ENCODE data around the gene EML6. TPM values are rescaled to one million over a fixed set of nuclear protein-coding genes. Genes with fewer than 3 reads are reported as not detected.

Gene EML6
- total and polyA plus RNA-seq, 5 donors from 2014 or later, result 0.06 to 0.59 (median 0.33) TPM; not detected in 1

DNA sequence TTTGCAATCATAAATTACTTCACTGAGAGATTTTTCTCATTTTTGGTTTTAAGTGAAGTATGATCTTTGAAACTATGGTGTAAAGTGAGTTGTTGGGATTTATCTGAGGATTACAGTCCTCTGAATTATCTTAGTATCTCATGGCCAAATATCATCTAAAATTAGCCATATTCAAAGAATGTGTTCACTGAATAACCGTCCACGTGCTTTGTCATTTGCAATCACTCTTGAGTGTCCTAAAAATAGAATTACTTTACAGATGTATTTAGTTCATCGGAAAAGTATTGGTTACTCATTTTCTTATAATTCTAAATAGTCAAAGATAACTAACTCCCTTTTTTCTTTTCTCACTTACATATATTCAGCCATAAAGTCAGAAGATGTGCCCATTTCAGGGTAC is 185.5 kb downstream of the EML6 start:
- ATAC-seq (ENCODE audit: low read depth in 2 of 2) (no peak), DNase-seq (no peak)
- no peak overlapping the region for H3K27ac Mint-ChIP-seq
- H3K27me3 Mint-ChIP-seq, result peaks cover 7% of the 10 kb centered on the region
- H3K36me3 ChIP-seq (ENCODE audit: control insufficient read depth, insufficient read depth, low read length), result no peaks in the 10 kb centered on the region
- H3K9me3 ChIP-seq (ENCODE audit: control insufficient read depth in 2 of 2, low read length in 2 of 2), result no peaks in the 10 kb centered on the region
- no peak overlapping the region for H3K27ac ChIP-seq (ENCODE audit: insufficient read depth, low read length, poor library complexity, severe bottlenecking)
- peaks cover 3 to 6% (median 5%) of the 10 kb centered on the region in 4 donors for H3K4me1 Mint-ChIP-seq
- H3K9me3 Mint-ChIP-seq, result peaks cover 0 to 4% (median 0%) of the 10 kb centered on the region in 7 donors
- H3K4me1 ChIP-seq (ENCODE audit: control insufficient read depth, insufficient read depth, low read length, poor library complexity, severe bottlenecking), result no peaks in the 10 kb centered on the region
- no peaks in the 10 kb centered on the region for H3K27me3 ChIP-seq (ENCODE audit: control insufficient read depth, insufficient read depth, low read length)
- H3K4me3 ChIP-seq (ENCODE audit: low read depth, low read length), result no peak overlapping the region
- peaks cover 5% of the 10 kb centered on the region for H3K36me3 Mint-ChIP-seq
- H3K4me3 Mint-ChIP-seq, result no peak overlapping the region

DNA sequence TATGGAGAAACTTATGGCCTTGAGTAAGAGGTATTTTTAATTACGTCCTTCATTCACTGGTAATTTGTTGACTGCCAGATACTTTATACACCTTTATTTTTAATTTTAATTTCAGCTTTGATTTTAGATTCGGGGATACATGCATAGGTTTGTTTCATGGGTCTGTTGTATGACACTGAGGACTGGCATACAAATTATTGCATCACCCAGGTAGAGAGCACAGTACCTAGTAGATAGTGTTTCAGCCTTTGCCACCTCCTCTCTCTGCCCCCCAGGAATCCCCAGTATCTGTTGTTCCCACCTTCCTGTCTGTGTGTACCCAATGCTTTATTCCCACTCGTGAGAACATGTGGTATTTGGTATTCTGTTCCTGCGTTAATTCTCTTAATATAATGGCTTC is 188.8 kb downstream of the EML6 start:
- H3K27me3 ChIP-seq (ENCODE audit: control insufficient read depth, insufficient read depth, low read length), result peaks cover 2% of the 10 kb centered on the region
- DNase-seq (no peak), ATAC-seq (ENCODE audit: low read depth in 2 of 2) (no peak)
- no peaks in the 10 kb centered on the region for H3K4me1 Mint-ChIP-seq
- H3K36me3 ChIP-seq (ENCODE audit: control insufficient read depth, insufficient read depth, low read length), result no peaks in the 10 kb centered on the region
- peaks cover 0 to 4% (median 0%) of the 10 kb centered on the region in 7 donors for H3K9me3 Mint-ChIP-seq
- H3K27ac ChIP-seq (ENCODE audit: insufficient read depth, low read length, poor library complexity, severe bottlenecking), result no peak overlapping the region
- peaks cover 12% of the 10 kb centered on the region for H3K27me3 Mint-ChIP-seq
- no peak overlapping the region for H3K4me3 ChIP-seq (ENCODE audit: low read depth, low read length)
- no peaks in the 10 kb centered on the region for H3K4me1 ChIP-seq (ENCODE audit: control insufficient read depth, insufficient read depth, low read length, poor library complexity, severe bottlenecking)
- H3K4me3 Mint-ChIP-seq, result no peak overlapping the region
- H3K36me3 Mint-ChIP-seq, result no peaks in the 10 kb centered on the region
- H3K27ac Mint-ChIP-seq, result no peak overlapping the region
- no peaks in the 10 kb centered on the region for H3K9me3 ChIP-seq (ENCODE audit: control insufficient read depth in 2 of 2, low read length in 2 of 2)

DNA sequence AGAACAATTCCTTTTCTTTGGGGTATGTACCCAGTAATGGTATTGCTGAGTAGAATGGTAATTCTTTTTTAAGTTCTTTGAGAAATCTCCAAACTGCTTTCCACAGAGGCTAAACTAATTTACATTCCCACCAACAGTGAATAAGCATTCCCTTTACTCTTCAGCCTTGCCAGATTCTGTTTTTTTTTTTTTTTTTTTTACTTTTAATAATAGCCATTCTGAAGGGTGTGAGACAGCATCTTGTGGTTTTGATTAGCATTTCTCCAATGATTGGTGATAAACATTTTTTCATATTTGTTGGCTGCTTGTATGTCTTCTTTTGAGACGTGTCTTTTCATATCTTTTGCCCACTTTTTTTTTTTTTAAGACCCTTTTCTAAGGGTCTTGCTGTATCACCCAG is 189.4 kb downstream of the EML6 start:
- Histone ChIP-seq H3K4me3 (ENCODE audit: low read depth, low read length) (no peak overlapping the region), H3K4me1 (ENCODE audit: control insufficient read depth, insufficient read depth, low read length, poor library complexity, severe bottlenecking) (no peaks in the 10 kb centered on the region), H3K9me3 (ENCODE audit: control insufficient read depth in 2 of 2, low read length in 2 of 2) (no peaks in the 10 kb centered on the region), H3K36me3 (ENCODE audit: control insufficient read depth, insufficient read depth, low read length) (no peaks in the 10 kb centered on the region), H3K27me3 (ENCODE audit: control insufficient read depth, insufficient read depth, low read length) (peaks cover 2% of the 10 kb centered on the region), H3K27ac (ENCODE audit: insufficient read depth, low read length, poor library complexity, severe bottlenecking) (no peak overlapping the region)
- DNase-seq, result no peak
- peaks cover 12% of the 10 kb centered on the region for H3K27me3 Mint-ChIP-seq
- no peak overlapping the region for H3K4me3 Mint-ChIP-seq
- H3K36me3 Mint-ChIP-seq, result no peaks in the 10 kb centered on the region
- no peaks in the 10 kb centered on the region for H3K4me1 Mint-ChIP-seq
- H3K27ac Mint-ChIP-seq, result no peak overlapping the region
- peaks cover 0 to 4% (median 0%) of the 10 kb centered on the region in 7 donors for H3K9me3 Mint-ChIP-seq
- no peak for ATAC-seq (ENCODE audit: low read depth in 2 of 2)

DNA sequence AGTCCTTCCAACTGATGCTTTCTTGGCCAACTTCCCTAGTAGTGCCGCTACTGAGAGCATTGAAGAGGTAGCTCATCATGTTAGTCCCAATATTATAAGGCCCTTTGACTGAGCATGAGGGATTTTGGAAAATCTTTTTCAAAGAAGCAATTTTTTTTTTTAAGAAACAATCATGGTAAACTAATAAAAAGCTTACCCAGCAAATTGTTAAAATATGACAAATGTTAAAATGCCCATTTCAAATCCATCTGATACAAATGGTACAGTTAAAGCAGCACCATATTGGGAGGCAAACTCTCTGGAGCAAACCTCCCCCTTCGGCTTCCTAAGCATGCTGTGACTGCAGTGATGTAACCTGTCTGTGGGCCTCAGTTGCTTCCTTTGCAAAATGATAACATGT is 191.2 kb downstream of the EML6 start:
- H3K9me3 Mint-ChIP-seq, result peaks cover 0 to 4% (median 0%) of the 10 kb centered on the region in 7 donors
- ATAC-seq (ENCODE audit: low read depth in 2 of 2) (no peak), DNase-seq (no peak)
- Histone ChIP-seq H3K4me1 (ENCODE audit: control insufficient read depth, insufficient read depth, low read length, poor library complexity, severe bottlenecking) (no peaks in the 10 kb centered on the region), H3K27me3 (ENCODE audit: control insufficient read depth, insufficient read depth, low read length) (peaks cover 4% of the 10 kb centered on the region), H3K4me3 (ENCODE audit: low read depth, low read length) (no peak overlapping the region), H3K9me3 (ENCODE audit: control insufficient read depth in 2 of 2, low read length in 2 of 2) (no peaks in the 10 kb centered on the region), H3K36me3 (ENCODE audit: control insufficient read depth, insufficient read depth, low read length) (no peaks in the 10 kb centered on the region), H3K27ac (ENCODE audit: insufficient read depth, low read length, poor library complexity, severe bottlenecking) (no peak overlapping the region)
- no peak overlapping the region for H3K27ac Mint-ChIP-seq
- H3K27me3 Mint-ChIP-seq, result peaks cover 12% of the 10 kb centered on the region
- no peaks in the 10 kb centered on the region for H3K36me3 Mint-ChIP-seq
- no peak overlapping the region for H3K4me3 Mint-ChIP-seq
- peaks cover 0 to 9% (median 2%) of the 10 kb centered on the region in 4 donors for H3K4me1 Mint-ChIP-seq

DNA sequence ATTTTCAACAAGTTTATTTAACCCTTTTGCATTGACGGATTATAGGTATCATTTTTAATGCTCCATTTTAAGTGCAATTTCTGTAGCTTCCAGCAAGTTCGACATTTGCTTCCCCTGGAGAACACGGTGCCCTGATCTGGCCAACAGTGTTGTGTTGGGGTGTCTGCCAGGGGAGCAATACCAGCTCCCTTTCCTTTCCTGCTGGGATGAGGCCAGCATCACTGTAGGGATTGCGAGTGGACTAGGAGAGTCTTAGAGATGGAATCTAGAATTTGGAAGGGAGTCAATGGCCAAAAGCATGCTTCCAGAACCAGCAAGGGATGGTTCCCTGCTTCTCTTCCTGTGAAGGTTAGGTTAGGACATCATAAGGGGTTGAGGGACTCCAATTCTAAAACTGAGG is 191.6 kb downstream of the EML6 start:
- no peaks in the 10 kb centered on the region for H3K4me1 ChIP-seq (ENCODE audit: control insufficient read depth, insufficient read depth, low read length, poor library complexity, severe bottlenecking)
- Mint-ChIP-seq H3K36me3 (no peaks in the 10 kb centered on the region), H3K9me3 (peaks cover 0 to 4% (median 0%) of the 10 kb centered on the region in 7 donors), H3K4me1 (peaks cover 0 to 10% (median 2%) of the 10 kb centered on the region in 4 donors), H3K4me3 (no peak overlapping the region), H3K27me3 (peaks cover 12% of the 10 kb centered on the region), H3K27ac (no peak overlapping the region)
- H3K27ac ChIP-seq (ENCODE audit: insufficient read depth, low read length, poor library complexity, severe bottlenecking), result no peak overlapping the region
- peaks cover 4% of the 10 kb centered on the region for H3K27me3 ChIP-seq (ENCODE audit: control insufficient read depth, insufficient read depth, low read length)
- H3K9me3 ChIP-seq (ENCODE audit: control insufficient read depth in 2 of 2, low read length in 2 of 2), result no peaks in the 10 kb centered on the region
- DNase-seq, result no peak
- H3K4me3 ChIP-seq (ENCODE audit: low read depth, low read length), result no peak overlapping the region
- no peaks in the 10 kb centered on the region for H3K36me3 ChIP-seq (ENCODE audit: control insufficient read depth, insufficient read depth, low read length)
- no peak for ATAC-seq (ENCODE audit: low read depth in 2 of 2)

DNA sequence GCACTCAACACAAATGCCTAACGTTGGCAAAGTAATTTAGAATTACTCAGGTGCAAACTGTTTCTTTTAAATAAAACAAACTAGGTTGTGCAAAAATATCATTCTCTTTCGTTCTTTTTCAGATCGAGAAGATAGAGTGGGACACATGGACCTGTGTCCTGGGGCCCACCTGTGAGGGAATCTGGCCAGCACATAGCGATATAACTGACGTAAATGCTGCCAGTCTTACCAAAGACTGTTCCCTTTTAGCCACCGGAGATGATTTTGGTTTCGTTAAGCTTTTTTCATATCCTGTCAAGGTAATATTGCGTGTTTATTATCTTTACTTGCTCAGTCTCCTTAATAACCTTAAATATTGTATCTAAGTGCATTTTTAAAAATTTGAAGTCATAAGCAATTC is 193.2 kb downstream of the EML6 start:
- H3K27me3 Mint-ChIP-seq, result peaks cover 18% of the 10 kb centered on the region
- H3K27me3 ChIP-seq (ENCODE audit: control insufficient read depth, insufficient read depth, low read length), result peaks cover 4% of the 10 kb centered on the region
- H3K4me3 ChIP-seq (ENCODE audit: low read depth, low read length), result no peak overlapping the region
- no peak overlapping the region for H3K27ac ChIP-seq (ENCODE audit: insufficient read depth, low read length, poor library complexity, severe bottlenecking)
- H3K4me1 Mint-ChIP-seq, result peaks cover 0 to 10% (median 2%) of the 10 kb centered on the region in 4 donors
- DNase-seq (no peak), ATAC-seq (ENCODE audit: low read depth in 2 of 2) (no peak)
- no peaks in the 10 kb centered on the region for H3K36me3 Mint-ChIP-seq
- H3K4me3 Mint-ChIP-seq, result no peak overlapping the region
- H3K9me3 ChIP-seq (ENCODE audit: control insufficient read depth in 2 of 2, low read length in 2 of 2), result peaks cover 0 to 4% of the 10 kb centered on the region in 2 experiments
- no peaks in the 10 kb centered on the region for H3K36me3 ChIP-seq (ENCODE audit: control insufficient read depth, insufficient read depth, low read length)
- H3K9me3 Mint-ChIP-seq, result peaks cover 0 to 5% (median 2%) of the 10 kb centered on the region in 7 donors
- no peak overlapping the region for H3K27ac Mint-ChIP-seq
- no peaks in the 10 kb centered on the region for H3K4me1 ChIP-seq (ENCODE audit: control insufficient read depth, insufficient read depth, low read length, poor library complexity, severe bottlenecking)

DNA sequence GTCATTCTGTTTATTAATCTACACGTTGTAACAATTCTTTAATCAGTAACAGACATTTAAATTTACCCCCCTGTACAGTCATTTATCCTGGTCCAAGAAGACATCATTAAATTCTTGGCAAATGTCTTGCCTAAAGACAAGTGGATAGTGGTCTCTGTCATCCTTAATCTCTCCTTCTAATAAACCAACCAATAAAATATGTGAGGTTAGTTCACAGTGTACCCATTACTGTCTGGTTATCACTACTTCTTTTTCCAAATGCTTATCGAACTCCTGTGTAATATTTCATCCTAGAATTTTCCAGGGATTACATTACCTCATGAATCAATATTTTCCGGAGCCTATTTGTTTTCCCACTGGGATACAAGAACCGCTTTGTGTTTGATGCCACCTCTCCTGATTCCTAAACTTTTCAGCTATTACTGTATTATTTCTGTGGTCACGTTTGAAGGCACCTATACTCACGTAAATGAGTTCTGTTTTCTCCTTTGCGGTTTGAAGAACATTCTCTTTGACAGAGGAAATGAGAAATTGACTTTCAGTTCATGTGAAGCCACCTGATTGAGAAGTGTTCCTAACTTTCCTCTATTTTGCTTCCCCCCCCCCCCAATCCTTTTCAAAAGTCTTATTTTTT is 195.3 kb downstream of the EML6 start:
- Histone ChIP-seq H3K27me3 (ENCODE audit: control insufficient read depth, insufficient read depth, low read length) (peaks cover 4% of the 10 kb centered on the region), H3K9me3 (ENCODE audit: control insufficient read depth in 2 of 2, low read length in 2 of 2) (peaks cover 0 to 4% of the 10 kb centered on the region in 2 experiments), H3K27ac (ENCODE audit: insufficient read depth, low read length, poor library complexity, severe bottlenecking) (no peak overlapping the region), H3K4me1 (ENCODE audit: control insufficient read depth, insufficient read depth, low read length, poor library complexity, severe bottlenecking) (no peaks in the 10 kb centered on the region), H3K4me3 (ENCODE audit: low read depth, low read length) (no peak overlapping the region), H3K36me3 (ENCODE audit: control insufficient read depth, insufficient read depth, low read length) (no peaks in the 10 kb centered on the region)
- peaks cover 0 to 10% (median 2%) of the 10 kb centered on the region in 4 donors for H3K4me1 Mint-ChIP-seq
- H3K27ac Mint-ChIP-seq, result peak overlapping the region in 2 of 3 donors; percentile 33 to 51
- no peak for DNase-seq
- H3K9me3 Mint-ChIP-seq, result peaks cover 0 to 5% (median 0%) of the 10 kb centered on the region in 7 donors
- H3K36me3 Mint-ChIP-seq, result no peaks in the 10 kb centered on the region
- no peak for ATAC-seq (ENCODE audit: low read depth in 2 of 2)
- H3K27me3 Mint-ChIP-seq, result peaks cover 24% of the 10 kb centered on the region
- H3K4me3 Mint-ChIP-seq, result no peak overlapping the region

DNA sequence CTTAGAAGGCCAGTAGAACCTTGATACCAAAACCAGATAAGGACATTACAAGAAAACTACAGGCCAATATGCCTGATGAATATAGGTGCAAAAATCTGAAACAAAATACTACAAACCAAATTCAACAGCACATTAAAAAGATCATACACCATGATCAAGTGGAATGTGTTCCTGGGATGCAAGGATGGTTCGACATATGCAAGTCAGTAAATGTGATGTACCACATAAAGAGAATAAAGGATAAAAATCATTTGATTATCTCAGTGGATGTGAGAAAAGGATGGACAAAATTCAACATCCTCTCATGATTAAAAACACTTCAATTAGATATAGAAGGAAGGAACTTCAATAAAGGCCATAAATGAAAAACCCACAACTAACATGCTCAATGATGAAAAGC is 197.2 kb downstream of the EML6 start:
- no peak for DNase-seq
- no peaks in the 10 kb centered on the region for H3K4me1 ChIP-seq (ENCODE audit: control insufficient read depth, insufficient read depth, low read length, poor library complexity, severe bottlenecking)
- peaks cover 0 to 4% of the 10 kb centered on the region in 2 experiments for H3K9me3 ChIP-seq (ENCODE audit: control insufficient read depth in 2 of 2, low read length in 2 of 2)
- ATAC-seq (ENCODE audit: low read depth in 2 of 2), result no peak
- peaks cover 24% of the 10 kb centered on the region for H3K27me3 Mint-ChIP-seq
- peaks cover 1% of the 10 kb centered on the region for H3K27me3 ChIP-seq (ENCODE audit: control insufficient read depth, insufficient read depth, low read length)
- peaks cover 0 to 5% (median 0%) of the 10 kb centered on the region in 7 donors for H3K9me3 Mint-ChIP-seq
- H3K4me1 Mint-ChIP-seq, result peaks cover 0 to 10% (median 2%) of the 10 kb centered on the region in 4 donors
- no peaks in the 10 kb centered on the region for H3K36me3 ChIP-seq (ENCODE audit: control insufficient read depth, insufficient read depth, low read length)
- H3K27ac Mint-ChIP-seq, result no peak overlapping the region
- no peak overlapping the region for H3K4me3 Mint-ChIP-seq
- no peak overlapping the region for H3K4me3 ChIP-seq (ENCODE audit: low read depth, low read length)
- no peaks in the 10 kb centered on the region for H3K36me3 Mint-ChIP-seq
- no peak overlapping the region for H3K27ac ChIP-seq (ENCODE audit: insufficient read depth, low read length, poor library complexity, severe bottlenecking)
